Measurements from ENCODE around the gene SLC1A1. TPM values are rescaled to one million over a fixed set of nuclear protein-coding genes. Genes with fewer than 3 reads are reported as not detected.

Gene SLC1A1
- 2.2 and 4.4 TPM in 2 replicates for total RNA-seq

DNA sequence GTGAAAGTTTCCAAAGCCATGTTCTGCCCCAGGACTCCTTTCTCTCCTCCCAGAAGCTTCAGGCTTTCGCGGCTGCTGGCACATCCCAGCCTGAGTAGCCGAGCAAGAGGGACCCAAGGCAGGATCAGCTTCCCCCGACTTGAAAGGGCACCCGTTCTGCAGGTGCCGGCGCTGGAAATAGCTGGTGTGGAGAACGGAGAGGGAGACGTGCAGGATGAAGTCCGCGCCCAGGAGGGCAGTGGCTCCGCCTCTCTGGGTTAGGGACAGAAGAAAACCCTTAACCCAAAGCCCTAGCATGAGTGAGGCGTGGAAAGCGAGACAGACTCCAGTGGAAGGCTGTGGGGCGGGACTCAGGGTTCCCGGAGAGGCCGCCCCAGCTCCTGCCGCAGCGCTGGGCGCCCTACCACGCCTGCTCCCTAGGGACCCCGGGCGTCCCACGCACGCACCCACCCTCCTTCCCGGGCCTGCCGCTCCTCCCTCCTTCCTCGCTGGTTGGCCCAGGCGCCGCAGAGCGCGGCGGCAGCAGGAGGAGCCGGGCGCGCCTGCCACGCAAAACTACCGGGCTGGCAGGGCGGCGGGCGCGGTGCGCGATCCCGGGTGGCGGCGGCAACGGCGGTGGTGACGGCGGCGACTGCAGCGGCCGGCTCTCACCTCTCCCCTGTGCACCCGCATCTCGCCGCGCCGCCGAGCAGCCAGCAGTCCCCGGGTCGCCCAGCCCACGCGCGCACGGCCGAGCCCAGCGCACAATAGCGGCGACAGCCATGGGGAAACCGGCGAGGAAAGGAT lies at the start of gene SLC1A1:
Gene SLC1A1, plus strand, starts transcription at position 550 of the 786 bp plus-strand sequence. Its CDS starts 212 bp downstream, at position 762.

Other genes with a start within 250 kb of the SLC1A1 start
- gene GLIS3, start 190.4 kb upstream of the SLC1A1 start, total RNA-seq = 19.5 and 37.7 TPM in 2 replicates
- gene PLPP6, start 171.8 kb downstream of the SLC1A1 start, total RNA-seq = 5.8 and 7.2 TPM in 2 replicates
- gene SPATA6L, start 176.0 kb downstream of the SLC1A1 start, total RNA-seq = 6.0 and 8.7 TPM in 2 replicates
- 7.9 and 11.6 TPM in 2 replicates for gene CDC37L1, start 189.1 kb downstream of the SLC1A1 start, total RNA-seq